Neural progenitor cell (in vitro differentiated cells): ENCODE measurements around the gene COG6.

Source experiments
- EZH2 ChIP-seq: fragments of 200-600 bp; sonication (generic); IDR thresholded peaks from 2 replicates; pipeline ENCODE4 v1.6.1; 2017; ENCODE audit warnings: antibody characterized with exemption, mild to moderate bottlenecking, moderate library complexity
- TF ChIP-seq, protein P1 (sequence below): fragments of 200-600 bp; sonication (generic); IDR thresholded peaks from 2 replicates; pipeline ENCODE4 v1.5.1; 2017; ENCODE audit warnings: antibody characterized with exemption, mild to moderate bottlenecking

DNA sequence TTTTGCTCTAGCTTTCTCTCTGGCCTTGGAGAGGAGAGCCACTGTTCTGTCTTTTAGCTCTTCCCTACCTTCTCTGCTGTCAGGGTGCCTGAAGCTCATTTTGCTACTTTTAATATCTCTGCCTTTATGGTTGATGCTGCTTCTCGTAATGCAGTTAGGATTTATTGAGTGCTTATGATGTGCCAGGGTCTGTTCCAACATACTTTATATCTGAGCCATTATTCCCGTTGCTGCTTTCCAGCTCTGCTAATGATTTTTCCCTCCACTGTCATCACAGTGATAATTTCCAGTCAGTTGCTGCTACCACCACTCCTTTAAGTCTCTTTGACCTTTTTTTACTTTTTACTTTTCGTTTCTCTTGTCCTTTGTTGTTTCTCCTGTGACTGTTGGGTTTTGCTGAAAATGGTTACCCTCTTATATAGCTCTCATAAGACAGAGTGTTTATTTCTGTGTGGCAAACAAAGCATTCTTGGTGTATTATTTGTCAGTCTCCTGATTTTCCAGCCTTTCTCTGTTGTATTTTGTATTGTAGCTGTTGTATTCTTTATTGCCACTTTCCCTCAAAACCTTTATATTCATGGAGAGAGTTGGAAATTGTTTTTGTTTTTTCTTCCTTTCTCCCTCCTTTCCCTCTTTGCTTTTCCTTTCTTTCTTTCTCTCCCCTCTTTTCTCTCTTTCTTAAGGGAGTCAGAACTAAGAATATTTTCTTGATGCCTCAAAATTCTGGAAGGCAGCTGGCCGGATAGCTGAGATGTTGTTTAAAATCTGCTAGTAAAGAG is 37.4 kb downstream of the COG6 start:
- TF ChIP-seq, protein P1, sequence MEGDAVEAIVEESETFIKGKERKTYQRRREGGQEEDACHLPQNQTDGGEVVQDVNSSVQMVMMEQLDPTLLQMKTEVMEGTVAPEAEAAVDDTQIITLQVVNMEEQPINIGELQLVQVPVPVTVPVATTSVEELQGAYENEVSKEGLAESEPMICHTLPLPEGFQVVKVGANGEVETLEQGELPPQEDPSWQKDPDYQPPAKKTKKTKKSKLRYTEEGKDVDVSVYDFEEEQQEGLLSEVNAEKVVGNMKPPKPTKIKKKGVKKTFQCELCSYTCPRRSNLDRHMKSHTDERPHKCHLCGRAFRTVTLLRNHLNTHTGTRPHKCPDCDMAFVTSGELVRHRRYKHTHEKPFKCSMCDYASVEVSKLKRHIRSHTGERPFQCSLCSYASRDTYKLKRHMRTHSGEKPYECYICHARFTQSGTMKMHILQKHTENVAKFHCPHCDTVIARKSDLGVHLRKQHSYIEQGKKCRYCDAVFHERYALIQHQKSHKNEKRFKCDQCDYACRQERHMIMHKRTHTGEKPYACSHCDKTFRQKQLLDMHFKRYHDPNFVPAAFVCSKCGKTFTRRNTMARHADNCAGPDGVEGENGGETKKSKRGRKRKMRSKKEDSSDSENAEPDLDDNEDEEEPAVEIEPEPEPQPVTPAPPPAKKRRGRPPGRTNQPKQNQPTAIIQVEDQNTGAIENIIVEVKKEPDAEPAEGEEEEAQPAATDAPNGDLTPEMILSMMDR, result no peak
- no peak for TF ChIP-seq EZH2
